IgD-negative memory B cell (primary cell): ENCODE data around the gene CTNNA3. TPM values are rescaled to one million over a fixed set of nuclear protein-coding genes. Genes with fewer than 3 reads are reported as not detected.

ENCODE experiments used
- H3K27ac Mint-ChIP-seq, 3 donors: one replicate each; pipeline ENCODE4 v1.8.0; 2020 to 2022; ENCODE audit warnings: mild to moderate bottlenecking in 3 of 3, mixed read lengths in 3 of 3, moderate library complexity in 1 of 3
- H3K27me3 Mint-ChIP-seq: one replicate; pipeline ENCODE4 v1.8.0; 2021; ENCODE audit warnings: mixed read lengths
- H3K36me3 Mint-ChIP-seq: one replicate; pipeline ENCODE4 v1.8.0; 2020; ENCODE audit warnings: mild to moderate bottlenecking, mixed read lengths
- H3K4me1 Mint-ChIP-seq, 3 donors: one replicate each; pipeline ENCODE4 v1.8.0; 2020 to 2022; ENCODE audit warnings: mixed read lengths in 3 of 3, mild to moderate bottlenecking in 1 of 3
- H3K4me3 Mint-ChIP-seq, 4 donors: one replicate each; pipeline ENCODE4 v1.8.0; 2020 to 2022; ENCODE audit warnings: mild to moderate bottlenecking in 4 of 4, mixed read lengths in 4 of 4, moderate library complexity in 3 of 4
- H3K9me3 Mint-ChIP-seq, 3 donors: one replicate each; pipeline ENCODE4 v1.8.0; 2020 to 2021; ENCODE audit warnings: mixed read lengths in 3 of 3, mild to moderate bottlenecking in 1 of 3
- polyA plus RNA-seq: library from polyadenylated mRNA; unstranded; fragments of 300-500 nt; fragmentation: Illumina TruSeq; gene quantifications from one replicate; pipeline ENCODE4 v1.2.3, GENCODE V29; 2021

CTNNA3 gene
- polyA plus RNA-seq, 1 donor from 2014 or later = 1.0 TPM

GRCh38 chr10:67527351-67527750 is 168.6 kb downstream of the CTNNA3 start:
- Mint-ChIP-seq H3K36me3 (no peaks in the 10 kb centered on the region), H3K9me3 (peaks cover 0 to 5% (median 0%) of the 10 kb centered on the region in 3 donors), H3K27ac (no peak overlapping the region), H3K4me1 (no peaks in the 10 kb centered on the region), H3K4me3 (no peak overlapping the region), H3K27me3 (peaks cover 4% of the 10 kb centered on the region)

- H3K4me3 Mint-ChIP-seq = no peak overlapping the region
- H3K36me3 Mint-ChIP-seq = no peaks in the 10 kb centered on the region
- no peaks in the 10 kb centered on the region for H3K9me3 Mint-ChIP-seq
- no peaks in the 10 kb centered on the region for H3K27me3 Mint-ChIP-seq
- no peak overlapping the region for H3K27ac Mint-ChIP-seq
- H3K4me1 Mint-ChIP-seq = peaks cover 2 to 4% (median 3%) of the 10 kb centered on the region in 3 donors
These were observed 174.4 kb downstream of the CTNNA3 start for GRCh38 chr10:67521546-67521945.

- Mint-ChIP-seq H3K36me3 (no peaks in the 10 kb centered on the region), H3K9me3 (no peaks in the 10 kb centered on the region), H3K4me3 (no peak overlapping the region), H3K27ac (no peak overlapping the region), H3K4me1 (peaks cover 2 to 4% (median 3%) of the 10 kb centered on the region in 3 donors), H3K27me3 (no peaks in the 10 kb centered on the region)
These were observed 175.0 kb downstream of the CTNNA3 start for GRCh38 chr10:67520924-67521520.

- no peaks in the 10 kb centered on the region for H3K9me3 Mint-ChIP-seq
- no peak overlapping the region for H3K27ac Mint-ChIP-seq
- no peaks in the 10 kb centered on the region for H3K36me3 Mint-ChIP-seq
- no peak overlapping the region for H3K4me3 Mint-ChIP-seq
- H3K27me3 Mint-ChIP-seq = no peaks in the 10 kb centered on the region
- H3K4me1 Mint-ChIP-seq = peaks cover 2 to 4% (median 3%) of the 10 kb centered on the region in 3 donors
These were observed 176.6 kb downstream of the CTNNA3 start for GRCh38 chr10:67519434-67519833.

GRCh38 chr10:67518756-67519155 is 177.2 kb downstream of the CTNNA3 start:
- Mint-ChIP-seq H3K36me3 (no peaks in the 10 kb centered on the region), H3K9me3 (no peaks in the 10 kb centered on the region), H3K27ac (no peak overlapping the region), H3K4me3 (no peak overlapping the region), H3K4me1 (peaks cover 2 to 4% (median 3%) of the 10 kb centered on the region in 3 donors), H3K27me3 (no peaks in the 10 kb centered on the region)

- Mint-ChIP-seq H3K4me3 (no peak overlapping the region), H3K27me3 (no peaks in the 10 kb centered on the region), H3K9me3 (no peaks in the 10 kb centered on the region), H3K27ac (no peak overlapping the region), H3K4me1 (peaks cover 2 to 4% (median 3%) of the 10 kb centered on the region in 3 donors), H3K36me3 (no peaks in the 10 kb centered on the region)
These were observed 178.0 kb downstream of the CTNNA3 start for GRCh38 chr10:67518043-67518442.

GRCh38 chr10:67506757-67507091 is 189.3 kb downstream of the CTNNA3 start:
- Mint-ChIP-seq H3K27me3 (no peaks in the 10 kb centered on the region), H3K36me3 (no peaks in the 10 kb centered on the region), H3K9me3 (peaks cover 0 to 5% (median under 1%) of the 10 kb centered on the region in 3 donors), H3K4me1 (no peaks in the 10 kb centered on the region), H3K27ac (no peak overlapping the region), H3K4me3 (no peak overlapping the region)

- Mint-ChIP-seq H3K4me3 (no peak overlapping the region), H3K27me3 (no peaks in the 10 kb centered on the region), H3K27ac (no peak overlapping the region), H3K36me3 (no peaks in the 10 kb centered on the region), H3K9me3 (peaks cover 1 to 6% (median 5%) of the 10 kb centered on the region in 3 donors), H3K4me1 (no peaks in the 10 kb centered on the region)
These were observed 189.8 kb downstream of the CTNNA3 start for GRCh38 chr10:67506083-67506756.

- no peaks in the 10 kb centered on the region for H3K36me3 Mint-ChIP-seq
- H3K27me3 Mint-ChIP-seq = no peaks in the 10 kb centered on the region
- peaks cover 0 to 2% (median 0%) of the 10 kb centered on the region in 3 donors for H3K9me3 Mint-ChIP-seq
These were observed 203.5 kb downstream of the CTNNA3 start for GRCh38 chr10:67492317-67493019.

GRCh38 chr10:67487906-67488619 is 207.9 kb downstream of the CTNNA3 start:
- Mint-ChIP-seq H3K36me3 (peaks cover 2% of the 10 kb centered on the region), H3K9me3 (no peaks in the 10 kb centered on the region), H3K4me3 (no peak overlapping the region), H3K4me1 (no peaks in the 10 kb centered on the region), H3K27me3 (no peaks in the 10 kb centered on the region), H3K27ac (no peak overlapping the region)

More at GRCh38 chr10:67492317-67493019, 203.5 kb downstream of the CTNNA3 start:
- Mint-ChIP-seq H3K4me3 (no peak overlapping the region), H3K27ac (no peak overlapping the region), H3K4me1 (no peaks in the 10 kb centered on the region)

GRCh38 chr10:67487199-67487598 is 208.8 kb downstream of the CTNNA3 start:
- no peak overlapping the region for H3K27ac Mint-ChIP-seq
- H3K4me3 Mint-ChIP-seq = no peak overlapping the region
- H3K4me1 Mint-ChIP-seq = no peaks in the 10 kb centered on the region
- H3K36me3 Mint-ChIP-seq = peaks cover 2% of the 10 kb centered on the region
- H3K9me3 Mint-ChIP-seq = no peaks in the 10 kb centered on the region
- H3K27me3 Mint-ChIP-seq = no peaks in the 10 kb centered on the region

- H3K9me3 Mint-ChIP-seq = peaks cover 12 to 31% (median 20%) of the 10 kb centered on the region in 3 donors
- no peaks in the 10 kb centered on the region for H3K36me3 Mint-ChIP-seq
- no peaks in the 10 kb centered on the region for H3K27me3 Mint-ChIP-seq
- H3K4me3 Mint-ChIP-seq = no peak overlapping the region
- no peak overlapping the region for H3K27ac Mint-ChIP-seq
- H3K4me1 Mint-ChIP-seq = no peaks in the 10 kb centered on the region
These were observed 218.1 kb downstream of the CTNNA3 start for GRCh38 chr10:67477868-67478267.

GRCh38 chr10:67476201-67476600 is 219.8 kb downstream of the CTNNA3 start:
- H3K36me3 Mint-ChIP-seq = no peaks in the 10 kb centered on the region
- no peak overlapping the region for H3K4me3 Mint-ChIP-seq
- peaks cover 17 to 29% (median 18%) of the 10 kb centered on the region in 3 donors for H3K9me3 Mint-ChIP-seq
- H3K4me1 Mint-ChIP-seq = no peaks in the 10 kb centered on the region
- H3K27ac Mint-ChIP-seq = no peak overlapping the region
- H3K27me3 Mint-ChIP-seq = no peaks in the 10 kb centered on the region

- H3K36me3 Mint-ChIP-seq = no peaks in the 10 kb centered on the region
- no peak overlapping the region for H3K4me3 Mint-ChIP-seq
- H3K27ac Mint-ChIP-seq = no peak overlapping the region
- H3K4me1 Mint-ChIP-seq = no peaks in the 10 kb centered on the region
- H3K27me3 Mint-ChIP-seq = peaks cover 1% of the 10 kb centered on the region
- peaks cover 13 to 25% (median 13%) of the 10 kb centered on the region in 3 donors for H3K9me3 Mint-ChIP-seq
These were observed 222.0 kb downstream of the CTNNA3 start for GRCh38 chr10:67473850-67474633.
